ENCODE data around the gene DKKL1.

Gene DKKL1

GRCh38 chr19:49335071-49335783, 28.4 kb upstream of the DKKL1 start, which contains the start of gene CD37:
Gene CD37, plus strand, starts transcription at chr19:49335406. Its CDS starts 135 bp downstream, at chr19:49335541.
- TF ChIP-seq EP300 (IDR thresholded peaks at IDR 0.05; ENCODE audit: borderline replicate concordance) (no peak), YY1 (IDR thresholded peaks at IDR 0.05; ENCODE audit: low read depth) (no peak), TAF1 (IDR thresholded peaks at IDR 0.05; ENCODE audit: low read depth) (no peak), CEBPB (IDR thresholded peaks at IDR 0.05) (no peak), CREB1 (IDR thresholded peaks at IDR 0.05; ENCODE audit: low read depth) (no peak), FOXM1 (IDR thresholded peaks at IDR 0.05; ENCODE audit: borderline replicate concordance, low read depth) (no peak)
- TF ChIP-seq, protein P1, sequence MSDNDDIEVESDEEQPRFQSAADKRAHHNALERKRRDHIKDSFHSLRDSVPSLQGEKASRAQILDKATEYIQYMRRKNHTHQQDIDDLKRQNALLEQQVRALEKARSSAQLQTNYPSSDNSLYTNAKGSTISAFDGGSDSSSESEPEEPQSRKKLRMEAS (IDR thresholded peaks at IDR 0.05), result no peak

DNA sequence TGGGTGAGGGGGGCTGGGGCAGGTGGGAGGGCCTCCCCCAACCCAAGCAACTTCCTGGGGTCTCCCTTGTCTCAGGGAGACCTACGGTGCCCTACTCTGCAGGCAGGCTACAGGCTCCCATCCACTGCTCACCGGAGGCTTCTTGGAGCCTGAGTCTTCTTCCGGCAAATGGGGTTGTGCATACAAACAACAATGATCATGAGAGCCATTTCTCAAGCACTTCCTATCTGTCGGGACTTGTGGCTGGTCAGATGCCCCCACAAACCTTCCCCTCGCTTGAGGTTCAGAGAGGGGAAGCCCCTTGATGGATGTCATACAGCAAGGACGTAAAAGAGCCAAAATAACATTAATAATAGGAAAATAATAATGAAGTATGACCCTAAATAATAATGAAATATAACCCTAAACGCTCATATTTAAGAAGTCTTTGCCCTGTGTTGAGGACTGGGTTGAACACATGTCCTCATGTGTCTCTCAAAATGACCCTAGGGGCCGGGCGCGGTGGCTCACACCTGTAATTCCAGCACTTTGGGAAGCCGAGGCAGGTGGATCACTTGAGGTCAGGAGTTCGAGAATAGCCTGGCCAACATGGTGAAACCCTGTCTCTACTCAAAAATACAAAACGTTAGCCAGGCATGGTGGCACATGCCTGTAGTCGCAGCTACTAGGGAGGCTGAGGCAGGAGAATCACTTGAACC, 27.7 kb upstream of the DKKL1 start:
- TF ChIP-seq FOXM1 (IDR thresholded peaks at IDR 0.05; ENCODE audit: borderline replicate concordance, low read depth), result no peak
- no peak for TF ChIP-seq TEAD4 (IDR thresholded peaks at IDR 0.05)
- TF ChIP-seq, protein P1 (IDR thresholded peaks at IDR 0.05), result no peak
- TF ChIP-seq YY1 (IDR thresholded peaks at IDR 0.05; ENCODE audit: low read depth), result no peak
- no peak for TF ChIP-seq CREB1 (IDR thresholded peaks at IDR 0.05; ENCODE audit: low read depth)
- TF ChIP-seq EP300 (IDR thresholded peaks at IDR 0.05; ENCODE audit: borderline replicate concordance), result no peak
- TF ChIP-seq RAD21 (IDR thresholded peaks at IDR 0.05; ENCODE audit: low read depth), result no peak
- no peak for TF ChIP-seq TAF1 (IDR thresholded peaks at IDR 0.05; ENCODE audit: low read depth)
- no peak for TF ChIP-seq TCF12 (IDR thresholded peaks at IDR 0.05; ENCODE audit: low read depth)
- TF ChIP-seq ZBTB7A (IDR thresholded peaks at IDR 0.05; ENCODE audit: low read depth), result no peak
- TF ChIP-seq, protein P2, sequence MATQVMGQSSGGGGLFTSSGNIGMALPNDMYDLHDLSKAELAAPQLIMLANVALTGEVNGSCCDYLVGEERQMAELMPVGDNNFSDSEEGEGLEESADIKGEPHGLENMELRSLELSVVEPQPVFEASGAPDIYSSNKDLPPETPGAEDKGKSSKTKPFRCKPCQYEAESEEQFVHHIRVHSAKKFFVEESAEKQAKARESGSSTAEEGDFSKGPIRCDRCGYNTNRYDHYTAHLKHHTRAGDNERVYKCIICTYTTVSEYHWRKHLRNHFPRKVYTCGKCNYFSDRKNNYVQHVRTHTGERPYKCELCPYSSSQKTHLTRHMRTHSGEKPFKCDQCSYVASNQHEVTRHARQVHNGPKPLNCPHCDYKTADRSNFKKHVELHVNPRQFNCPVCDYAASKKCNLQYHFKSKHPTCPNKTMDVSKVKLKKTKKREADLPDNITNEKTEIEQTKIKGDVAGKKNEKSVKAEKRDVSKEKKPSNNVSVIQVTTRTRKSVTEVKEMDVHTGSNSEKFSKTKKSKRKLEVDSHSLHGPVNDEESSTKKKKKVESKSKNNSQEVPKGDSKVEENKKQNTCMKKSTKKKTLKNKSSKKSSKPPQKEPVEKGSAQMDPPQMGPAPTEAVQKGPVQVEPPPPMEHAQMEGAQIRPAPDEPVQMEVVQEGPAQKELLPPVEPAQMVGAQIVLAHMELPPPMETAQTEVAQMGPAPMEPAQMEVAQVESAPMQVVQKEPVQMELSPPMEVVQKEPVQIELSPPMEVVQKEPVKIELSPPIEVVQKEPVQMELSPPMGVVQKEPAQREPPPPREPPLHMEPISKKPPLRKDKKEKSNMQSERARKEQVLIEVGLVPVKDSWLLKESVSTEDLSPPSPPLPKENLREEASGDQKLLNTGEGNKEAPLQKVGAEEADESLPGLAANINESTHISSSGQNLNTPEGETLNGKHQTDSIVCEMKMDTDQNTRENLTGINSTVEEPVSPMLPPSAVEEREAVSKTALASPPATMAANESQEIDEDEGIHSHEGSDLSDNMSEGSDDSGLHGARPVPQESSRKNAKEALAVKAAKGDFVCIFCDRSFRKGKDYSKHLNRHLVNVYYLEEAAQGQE (IDR thresholded peaks at IDR 0.05; ENCODE audit: low read depth), result no peak
- TF ChIP-seq CEBPB (IDR thresholded peaks at IDR 0.05), result no peak
- no peak for TF ChIP-seq NFIC (IDR thresholded peaks at IDR 0.05)
- TF ChIP-seq, protein P3, sequence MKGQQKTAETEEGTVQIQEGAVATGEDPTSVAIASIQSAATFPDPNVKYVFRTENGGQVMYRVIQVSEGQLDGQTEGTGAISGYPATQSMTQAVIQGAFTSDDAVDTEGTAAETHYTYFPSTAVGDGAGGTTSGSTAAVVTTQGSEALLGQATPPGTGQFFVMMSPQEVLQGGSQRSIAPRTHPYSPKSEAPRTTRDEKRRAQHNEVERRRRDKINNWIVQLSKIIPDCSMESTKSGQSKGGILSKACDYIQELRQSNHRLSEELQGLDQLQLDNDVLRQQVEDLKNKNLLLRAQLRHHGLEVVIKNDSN (IDR thresholded peaks at IDR 0.05), result no peak
- no peak for TF ChIP-seq EGR1 (IDR thresholded peaks at IDR 0.05)

DNA sequence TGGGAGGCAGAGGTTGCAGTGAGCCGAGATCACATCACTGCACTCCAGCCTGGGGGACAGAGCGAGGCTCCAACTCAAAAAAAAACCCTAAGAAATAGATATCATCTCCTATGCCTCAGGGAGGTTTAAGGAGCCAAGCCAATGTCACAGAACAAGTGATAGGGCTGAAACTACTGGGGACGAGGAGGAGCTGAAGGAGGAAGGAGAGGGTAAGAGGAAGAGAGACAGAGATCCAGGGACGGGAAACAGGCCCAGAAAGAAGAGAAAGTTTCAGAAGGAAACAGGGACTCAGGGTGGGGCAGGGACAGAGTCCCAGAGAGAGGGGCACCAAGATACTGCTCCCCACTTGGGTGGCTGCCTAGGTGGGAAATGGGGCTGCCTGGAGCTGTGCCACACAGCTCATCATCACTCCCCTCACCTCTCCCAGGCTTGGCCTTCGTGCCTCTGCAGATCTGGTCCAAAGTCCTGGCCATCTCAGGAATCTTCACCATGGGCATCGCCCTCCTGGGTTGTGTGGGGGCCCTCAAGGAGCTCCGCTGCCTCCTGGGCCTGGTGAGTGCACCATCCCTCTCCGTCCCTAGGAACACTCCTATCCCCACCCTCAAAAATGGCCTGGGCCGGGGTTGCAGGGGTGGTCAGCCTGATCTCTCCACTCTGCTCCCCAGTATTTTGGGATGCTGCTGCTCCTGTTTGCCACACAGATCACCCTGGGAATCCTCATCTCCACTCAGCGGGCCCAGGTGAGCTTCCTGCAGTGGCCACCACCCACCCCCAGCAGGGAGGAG, 27.0 kb upstream of the DKKL1 start:
- TF ChIP-seq CREB1 (IDR thresholded peaks at IDR 0.05; ENCODE audit: low read depth) (no peak), TEAD4 (IDR thresholded peaks at IDR 0.05) (no peak), EGR1 (IDR thresholded peaks at IDR 0.05) (no peak), ZBTB7A (IDR thresholded peaks at IDR 0.05; ENCODE audit: low read depth) (no peak), TCF12 (IDR thresholded peaks at IDR 0.05; ENCODE audit: low read depth) (no peak), EP300 (IDR thresholded peaks at IDR 0.05; ENCODE audit: borderline replicate concordance) (no peak), TAF1 (IDR thresholded peaks at IDR 0.05; ENCODE audit: low read depth) (no peak), RAD21 (IDR thresholded peaks at IDR 0.05; ENCODE audit: low read depth) (no peak), FOXM1 (IDR thresholded peaks at IDR 0.05; ENCODE audit: borderline replicate concordance, low read depth) (no peak), CEBPB (IDR thresholded peaks at IDR 0.05) (no peak), NFIC (IDR thresholded peaks at IDR 0.05) (no peak), YY1 (IDR thresholded peaks at IDR 0.05; ENCODE audit: low read depth) (no peak)
- TF ChIP-seq, protein P2 (IDR thresholded peaks at IDR 0.05; ENCODE audit: low read depth), result no peak
- TF ChIP-seq, protein P1 (IDR thresholded peaks at IDR 0.05), result no peak
- TF ChIP-seq, protein P3 (IDR thresholded peaks at IDR 0.05), result no peak

DNA sequence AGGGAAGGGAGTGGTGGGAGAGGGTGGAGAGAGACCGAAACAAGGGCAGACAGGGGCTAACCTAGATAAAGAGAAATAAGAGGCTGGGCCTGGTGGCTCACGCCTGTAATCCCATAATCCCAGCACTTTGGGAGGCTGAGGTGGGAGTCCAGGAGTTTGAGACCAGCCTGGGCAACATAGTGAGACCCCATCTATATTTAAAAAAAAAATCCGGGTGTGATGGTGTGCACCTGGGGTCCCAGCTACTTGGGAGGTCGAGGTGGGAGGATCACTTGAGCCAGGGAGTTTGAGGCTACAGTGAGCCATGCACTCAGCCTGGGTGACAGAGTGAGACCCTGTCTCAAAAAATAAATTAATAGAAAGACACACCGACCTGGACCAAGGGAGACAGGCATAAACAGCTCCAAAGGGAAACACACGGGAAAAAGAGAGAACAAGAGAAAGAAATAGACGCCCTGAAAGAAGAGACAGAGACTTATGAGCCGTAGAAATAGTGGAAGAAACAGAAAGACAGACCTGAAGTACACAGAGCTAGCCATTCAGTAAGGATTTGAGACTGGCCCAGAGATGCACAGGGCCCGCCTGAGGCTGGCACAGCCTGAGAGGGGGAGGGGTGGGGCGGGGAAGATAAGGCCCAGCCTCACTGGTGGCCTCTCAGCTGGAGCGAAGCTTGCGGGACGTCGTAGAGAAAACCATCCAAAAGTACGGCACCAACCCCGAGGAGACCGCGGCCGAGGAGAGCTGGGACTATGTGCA, 26.2 kb upstream of the DKKL1 start:
- no peak for TF ChIP-seq NFIC (IDR thresholded peaks at IDR 0.05)
- TF ChIP-seq, protein P1 (IDR thresholded peaks at IDR 0.05), result no peak
- TF ChIP-seq, protein P2 (IDR thresholded peaks at IDR 0.05; ENCODE audit: low read depth), result no peak
- no peak for TF ChIP-seq EP300 (IDR thresholded peaks at IDR 0.05; ENCODE audit: borderline replicate concordance)
- no peak for TF ChIP-seq TEAD4 (IDR thresholded peaks at IDR 0.05)
- no peak for TF ChIP-seq TAF1 (IDR thresholded peaks at IDR 0.05; ENCODE audit: low read depth)
- TF ChIP-seq CEBPB (IDR thresholded peaks at IDR 0.05), result no peak
- TF ChIP-seq FOXM1 (IDR thresholded peaks at IDR 0.05; ENCODE audit: borderline replicate concordance, low read depth), result no peak
- TF ChIP-seq, protein P3 (IDR thresholded peaks at IDR 0.05), result no peak
- TF ChIP-seq ZBTB7A (IDR thresholded peaks at IDR 0.05; ENCODE audit: low read depth), result no peak
- no peak for TF ChIP-seq EGR1 (IDR thresholded peaks at IDR 0.05)
- TF ChIP-seq YY1 (IDR thresholded peaks at IDR 0.05; ENCODE audit: low read depth), result no peak
- no peak for TF ChIP-seq CREB1 (IDR thresholded peaks at IDR 0.05; ENCODE audit: low read depth)
- no peak for TF ChIP-seq RAD21 (IDR thresholded peaks at IDR 0.05; ENCODE audit: low read depth)
- no peak for TF ChIP-seq TCF12 (IDR thresholded peaks at IDR 0.05; ENCODE audit: low read depth)

Data from Ishikawa (cell line).